MCF 10A (cell line): ENCODE results near the gene F8. TPM values are rescaled to one million over a fixed set of nuclear protein-coding genes. Genes with fewer than 3 reads are reported as not detected.
"Not testable (repeated sequence)": the region's sequence is repeated elsewhere in the genome, so short reads cannot be mapped to it uniquely, and the experiment has no call there.

Experiments
- BruUV-seq: library from RNA; stranded (reverse); fragments of 400-500 nt; replicated peaks from 2 replicates; lab custom pipeline; 2021; lab: Mats Ljungman, UMichigan
- CTCF ChIA-PET: fragments of 300-600 bp; sonication (Branson Sonifier 250); formaldehyde crosslinking; extraction: SDS; loops from one replicate; lab custom pipeline; 2021; ENCODE audit warnings: antibody characterized with exemption, inconsistent platforms; lab: Yijun Ruan, JAX
- POLR2A ChIA-PET: fragments of 300-600, 350-650 bp; sonication (Branson Sonifier 250); formaldehyde crosslinking; extraction: SDS; loops from one replicate; lab custom pipeline; 2020; ENCODE audit warnings: antibody characterized with exemption, inconsistent platforms; lab: Yijun Ruan, JAX
- DNase-seq: peaks from one replicate; pipeline ENCODE4 v3.0.0-alpha.2; 2018; ENCODE audit not compliant: unreplicated experiment
- H3K27ac Mint-ChIP-seq: one replicate; pipeline ENCODE4 v1.8.0; 2022; ENCODE audit warnings: mild to moderate bottlenecking, low read depth, mixed read lengths; ENCODE audit not compliant: unreplicated experiment
- H3K27me3 Mint-ChIP-seq: one replicate; pipeline ENCODE4 v1.8.0; 2022; ENCODE audit warnings: mixed read lengths; ENCODE audit not compliant: insufficient read depth, unreplicated experiment
- H3K36me3 Mint-ChIP-seq: one replicate; pipeline ENCODE4 v1.8.0; 2022; ENCODE audit warnings: mild to moderate bottlenecking, moderate library complexity, mixed read lengths; ENCODE audit not compliant: insufficient read depth, unreplicated experiment
- H3K4me1 Mint-ChIP-seq: one replicate; pipeline ENCODE4 v1.8.0; 2022; ENCODE audit warnings: mixed read lengths; ENCODE audit not compliant: insufficient read depth, unreplicated experiment
- H3K4me3 Mint-ChIP-seq: one replicate; pipeline ENCODE4 v1.8.0; 2022; ENCODE audit warnings: mild to moderate bottlenecking, moderate library complexity, mixed read lengths; ENCODE audit not compliant: unreplicated experiment
- H3K9me3 Mint-ChIP-seq: one replicate; pipeline ENCODE4 v1.8.0; 2022; ENCODE audit warnings: mixed read lengths; ENCODE audit not compliant: unreplicated experiment
- CTCF ChIP-seq: fragments of 200-600 bp; IDR thresholded peaks from one replicate; pipeline ENCODE4 v1.8.0; 2022; ENCODE audit warnings: antibody characterized with exemption, mild to moderate bottlenecking; ENCODE audit not compliant: unreplicated experiment
- intact Hi-C: fragments of 100-400 bp; cut with micrococcal nuclease; formaldehyde crosslinking; loops from 2 replicates; pipeline ENCODE4 v1.14.1; 2022
- total RNA-seq: library from RNA; stranded (reverse); gene quantifications from 2 replicates; pipeline ENCODE4 v1.2.3, GENCODE V29; 2022

Gene F8
- total RNA-seq, 1 experiment from 2014 or later: 5.3 TPM

GRCh38 chrX:154821523-154821922, 201.0 kb downstream of the F8 start:
- no peaks in the 10 kb centered on the region for H3K36me3 Mint-ChIP-seq
- no TSS peak for BruUV-seq
- H3K27me3 Mint-ChIP-seq: peaks cover 42% of the 10 kb centered on the region
- CTCF ChIA-PET: no interaction called here
- H3K4me1 Mint-ChIP-seq: no peaks in the 10 kb centered on the region
- H3K4me3 Mint-ChIP-seq: no peak overlapping the region
- no peaks in the 10 kb centered on the region for H3K9me3 Mint-ChIP-seq
- POLR2A ChIA-PET: interaction anchor here (0.7 to 1.3 kb wide), 4 partner anchors 9 to 334 kb away, joined by 3 to 4 read pairs (median 3); partner anchors contain the start of gene MPP1
- no peak for DNase-seq
- intact Hi-C loops: no loop called here
- H3K27ac Mint-ChIP-seq: no peak overlapping the region
- no peak for TF ChIP-seq CTCF

- no peak overlapping the region for H3K27ac Mint-ChIP-seq
- BruUV-seq: no TSS peak
- H3K36me3 Mint-ChIP-seq: no peaks in the 10 kb centered on the region
- no peak for DNase-seq
- CTCF ChIA-PET: no interaction called here
- H3K4me1 Mint-ChIP-seq: no peaks in the 10 kb centered on the region
- H3K27me3 Mint-ChIP-seq: peaks cover 53% of the 10 kb centered on the region
- no peak for TF ChIP-seq CTCF
- POLR2A ChIA-PET: interaction anchor here (1.0 kb wide), 1 partner anchor 8 kb away, joined by 3 read pairs; no protein-coding TSS in a partner anchor
- H3K9me3 Mint-ChIP-seq: no peaks in the 10 kb centered on the region
- intact Hi-C loops: no loop called here
- no peak overlapping the region for H3K4me3 Mint-ChIP-seq
Measured at GRCh38 chrX:154819771-154820341, 202.7 kb downstream of the F8 start.

GRCh38 chrX:154818916-154819770, 203.4 kb downstream of the F8 start:
- TF ChIP-seq CTCF: no peak
- no TSS peak for BruUV-seq
- no peak for DNase-seq
- no peaks in the 10 kb centered on the region for H3K4me1 Mint-ChIP-seq
- H3K36me3 Mint-ChIP-seq: no peaks in the 10 kb centered on the region
- H3K9me3 Mint-ChIP-seq: no peaks in the 10 kb centered on the region
- intact Hi-C loops: no loop called here
- ChIA-PET CTCF (interaction anchor here (1.1 to 1.3 kb wide), 2 partner anchors 11 to 17 kb away, joined by 3 read pairs; no protein-coding TSS in a partner anchor), POLR2A (interaction anchor here (0.6 kb wide), 1 partner anchor 14 kb away, joined by 4 read pairs; no protein-coding TSS in a partner anchor)
- H3K27ac Mint-ChIP-seq: no peak overlapping the region
- H3K4me3 Mint-ChIP-seq: no peak overlapping the region
- H3K27me3 Mint-ChIP-seq: peaks cover 53% of the 10 kb centered on the region

GRCh38 chrX:154817048-154817618, 205.4 kb downstream of the F8 start:
- POLR2A ChIA-PET, H3K4me3 Mint-ChIP-seq, CTCF ChIA-PET, H3K4me1 Mint-ChIP-seq, H3K9me3 Mint-ChIP-seq, H3K36me3 Mint-ChIP-seq, DNase-seq, intact Hi-C loops, BruUV-seq, H3K27ac Mint-ChIP-seq: not testable (repeated sequence)
- peaks cover 59% of the 10 kb centered on the region for H3K27me3 Mint-ChIP-seq

GRCh38 chrX:154816326-154816898, 206.1 kb downstream of the F8 start:
- POLR2A ChIA-PET: not testable (repeated sequence)

More at GRCh38 chrX:154816326-154816898, 206.1 kb downstream of the F8 start:
- H3K9me3 Mint-ChIP-seq, BruUV-seq, H3K4me1 Mint-ChIP-seq, H3K36me3 Mint-ChIP-seq, DNase-seq, CTCF ChIA-PET, H3K4me3 Mint-ChIP-seq, intact Hi-C loops, H3K27ac Mint-ChIP-seq: not testable (repeated sequence)
- peaks cover 59% of the 10 kb centered on the region for H3K27me3 Mint-ChIP-seq
